NCI-H2227 (cell line): Measurements from ENCODE around the gene HOXA3.
A peak's percentile ranks its signal among the peaks of the same experiment; 100 is the strongest.

Experiments
- DNase-seq: peaks from one replicate; lab custom pipeline; 2025; ENCODE audit not compliant: unreplicated experiment; lab: John Stamatoyannopoulos, UW

Gene HOXA3

DNA sequence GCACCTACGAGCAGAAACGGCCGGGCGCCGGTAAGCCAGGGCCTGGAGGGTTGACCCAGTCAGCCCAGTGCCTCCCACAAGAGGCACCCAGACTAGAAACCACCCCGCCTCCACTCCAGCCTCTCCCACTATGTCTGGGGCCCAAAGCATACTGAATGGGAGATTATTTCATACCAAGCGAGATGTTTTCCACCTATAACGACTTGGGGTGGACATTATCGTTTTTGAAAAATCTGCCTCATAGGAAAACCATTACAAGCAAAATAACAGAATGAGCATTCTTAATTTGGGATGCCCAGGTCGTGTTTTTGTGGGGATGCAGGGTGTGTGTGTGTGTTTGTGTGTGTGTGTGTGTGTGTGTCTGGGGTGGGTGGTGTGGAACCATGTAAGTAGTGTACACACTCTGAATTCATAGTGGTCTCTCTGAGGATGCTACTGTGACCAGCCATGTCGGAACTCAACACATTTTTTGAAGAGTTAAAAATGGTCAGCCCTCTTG is 6.4 kb downstream of the HOXA3 start:
- DNase-seq, result no peak

DNA sequence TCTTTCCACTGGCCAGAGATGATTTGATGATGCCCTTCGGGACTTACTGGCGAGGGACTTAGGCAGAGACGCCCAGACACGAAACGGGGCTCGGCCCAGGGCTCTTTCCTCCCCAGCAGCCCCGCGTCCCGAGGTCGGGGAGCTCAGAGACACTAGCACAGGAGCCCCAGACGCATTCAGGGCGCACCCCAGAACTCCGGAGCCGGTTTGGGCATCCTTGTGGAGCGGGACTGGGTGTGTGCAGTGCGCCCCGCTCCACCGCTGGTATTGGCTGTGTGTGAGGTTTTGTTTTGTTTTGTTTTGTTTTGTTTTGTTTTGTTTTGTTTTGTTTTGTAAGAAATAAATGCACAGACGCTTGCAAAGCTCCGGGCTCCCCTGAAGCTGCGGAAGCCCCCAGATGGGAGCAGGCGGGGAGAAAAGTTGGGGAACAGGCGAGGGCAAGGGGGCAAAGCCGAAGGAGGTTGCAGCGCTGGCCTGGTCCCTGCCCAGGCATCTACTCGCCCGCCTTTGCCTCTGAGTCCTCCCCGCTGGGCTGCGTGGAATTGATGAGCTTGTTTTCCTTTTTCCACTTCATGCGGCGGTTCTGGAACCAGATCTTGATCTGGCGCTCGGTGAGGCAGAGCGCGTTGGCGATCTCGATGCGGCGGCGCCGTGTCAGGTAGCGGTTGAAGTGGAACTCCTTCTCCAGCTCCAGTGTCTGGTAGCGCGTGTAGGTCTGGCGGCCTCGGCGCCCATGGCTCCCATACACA is 7.0 kb downstream of the HOXA3 start:
- DNase-seq, result no peak

DNA sequence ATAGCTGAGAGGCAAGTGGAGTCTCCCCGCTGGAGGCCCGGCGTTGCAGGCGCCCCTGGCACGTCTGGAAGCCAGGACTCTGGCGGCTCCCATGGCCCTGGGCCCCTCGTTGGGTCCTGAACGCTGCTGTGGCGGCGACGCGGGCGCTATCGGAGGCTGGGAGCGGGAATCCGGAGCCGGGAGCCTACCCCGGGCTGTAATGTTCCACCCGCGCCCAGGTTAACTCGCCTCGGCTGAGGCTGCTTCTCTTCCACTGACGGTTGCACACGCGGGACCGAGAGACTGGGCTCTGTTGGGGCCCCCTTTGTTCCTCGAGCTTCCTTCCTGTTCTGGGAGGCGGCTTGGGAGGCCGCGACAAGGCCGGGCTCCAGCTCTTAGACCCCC is 7.6 kb downstream of the HOXA3 start:
- no peak for DNase-seq

DNA sequence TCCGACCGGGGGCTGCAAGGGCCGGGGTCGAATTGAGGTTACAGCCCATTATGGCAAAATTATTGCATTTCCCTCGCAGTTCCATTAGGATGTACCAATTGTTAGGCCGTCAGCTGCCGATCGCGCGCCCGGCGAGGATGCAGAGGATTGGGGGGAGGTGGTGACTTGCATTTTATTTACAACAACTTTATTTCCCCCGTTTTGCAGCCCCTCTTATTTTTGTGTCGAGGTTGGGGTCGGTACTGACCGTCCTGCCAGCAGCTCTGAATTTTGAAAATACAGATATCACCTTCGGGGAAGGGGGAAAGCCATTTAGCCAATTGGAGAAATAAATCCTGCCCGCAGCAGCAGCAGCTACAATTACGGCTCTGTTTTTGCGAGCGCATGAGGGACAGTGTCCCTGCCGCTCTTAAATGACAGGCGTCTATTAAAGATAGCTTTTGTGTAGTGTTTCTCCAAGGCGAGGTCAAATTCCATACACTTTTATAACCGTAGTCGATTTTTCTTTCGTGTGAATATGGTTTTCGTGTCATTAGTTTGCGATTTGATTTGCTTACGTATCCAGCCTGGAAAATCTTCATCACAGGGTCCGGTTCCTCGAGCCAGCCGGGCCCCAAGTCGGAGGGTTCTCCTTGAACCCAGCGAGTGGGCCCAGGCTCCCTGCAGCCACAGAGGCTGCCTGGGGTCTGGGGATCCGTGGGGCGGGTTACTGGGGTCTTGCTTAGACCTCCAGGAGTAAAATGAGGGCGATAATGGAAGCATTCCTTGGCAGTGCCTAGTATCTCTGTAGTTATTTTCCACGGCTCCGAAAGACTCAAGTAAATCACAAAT is 8.2 kb downstream of the HOXA3 start:
- no peak for DNase-seq

DNA sequence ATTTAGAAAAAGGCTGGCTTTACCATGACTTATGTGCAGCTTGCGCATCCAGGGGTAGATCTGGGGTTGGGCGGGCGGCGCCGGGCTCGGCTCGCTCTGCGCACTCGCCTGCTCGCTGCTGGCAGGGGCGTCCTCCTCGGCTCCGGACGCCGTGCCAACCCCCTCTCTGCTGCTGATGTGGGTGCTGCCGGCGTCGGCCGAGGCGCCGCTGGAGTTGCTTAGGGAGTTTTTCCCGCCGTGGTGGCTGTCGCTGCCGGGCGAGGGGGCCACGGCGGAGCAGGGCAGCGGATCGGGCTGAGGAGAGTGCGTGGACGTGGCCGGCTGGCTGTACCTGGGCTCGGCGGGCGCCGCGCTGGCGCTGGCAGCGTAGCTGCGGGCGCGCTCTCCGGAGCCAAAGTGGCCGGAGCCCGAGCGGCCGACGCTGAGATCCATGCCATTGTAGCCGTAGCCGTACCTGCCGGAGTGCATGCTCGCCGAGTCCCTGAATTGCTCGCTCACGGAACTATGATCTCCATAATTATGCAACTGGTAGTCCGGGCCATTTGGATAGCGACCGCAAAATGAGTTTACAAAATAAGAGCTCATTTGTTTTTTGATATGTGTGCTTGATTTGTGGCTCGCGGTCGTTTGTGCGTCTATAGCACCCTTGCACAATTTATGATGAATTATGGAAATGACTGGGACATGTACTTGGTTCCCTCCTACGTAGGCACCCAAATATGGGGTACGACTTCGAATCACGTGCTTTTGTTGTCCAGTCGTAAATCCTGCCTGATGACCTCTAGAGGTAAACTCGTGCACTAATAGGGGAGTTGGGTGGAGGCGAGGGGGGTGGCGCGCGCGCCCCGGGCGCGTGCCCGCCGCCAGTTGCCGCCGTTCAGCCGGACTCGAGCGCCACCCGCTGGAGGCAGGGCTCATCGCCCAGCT is 9.1 kb downstream of the HOXA3 start, which contains the start of gene HOXA5:
TSS of gene HOXA5 (minus strand) at position 659 of the 927 bp plus-strand sequence. CDS start at position 585, 74 bp downstream.
- DNase-seq, result peak; percentile 76

DNA sequence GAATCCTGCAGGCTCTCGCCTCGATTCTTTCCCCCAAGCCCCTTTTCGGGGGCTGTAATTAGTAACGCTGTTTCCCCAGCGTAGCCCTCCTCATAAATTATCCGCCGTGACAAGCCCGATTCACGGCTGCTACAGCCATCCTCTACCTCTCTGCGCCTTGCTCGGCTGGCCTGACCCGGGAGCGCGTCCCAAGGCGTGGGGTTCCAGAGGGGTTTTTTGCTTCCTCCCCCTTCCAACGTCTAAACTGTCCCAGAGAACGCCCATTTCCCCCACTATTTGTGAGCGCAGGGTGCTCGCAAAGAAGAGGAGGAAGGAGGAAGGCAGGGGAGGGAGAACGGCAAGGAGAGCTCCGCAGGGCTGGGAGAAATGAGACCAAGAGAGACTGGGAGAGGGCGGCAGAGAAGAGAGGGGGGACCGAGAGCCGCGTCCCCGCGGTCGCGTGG is 9.8 kb downstream of the HOXA3 start:
- DNase-seq, result no peak

DNA sequence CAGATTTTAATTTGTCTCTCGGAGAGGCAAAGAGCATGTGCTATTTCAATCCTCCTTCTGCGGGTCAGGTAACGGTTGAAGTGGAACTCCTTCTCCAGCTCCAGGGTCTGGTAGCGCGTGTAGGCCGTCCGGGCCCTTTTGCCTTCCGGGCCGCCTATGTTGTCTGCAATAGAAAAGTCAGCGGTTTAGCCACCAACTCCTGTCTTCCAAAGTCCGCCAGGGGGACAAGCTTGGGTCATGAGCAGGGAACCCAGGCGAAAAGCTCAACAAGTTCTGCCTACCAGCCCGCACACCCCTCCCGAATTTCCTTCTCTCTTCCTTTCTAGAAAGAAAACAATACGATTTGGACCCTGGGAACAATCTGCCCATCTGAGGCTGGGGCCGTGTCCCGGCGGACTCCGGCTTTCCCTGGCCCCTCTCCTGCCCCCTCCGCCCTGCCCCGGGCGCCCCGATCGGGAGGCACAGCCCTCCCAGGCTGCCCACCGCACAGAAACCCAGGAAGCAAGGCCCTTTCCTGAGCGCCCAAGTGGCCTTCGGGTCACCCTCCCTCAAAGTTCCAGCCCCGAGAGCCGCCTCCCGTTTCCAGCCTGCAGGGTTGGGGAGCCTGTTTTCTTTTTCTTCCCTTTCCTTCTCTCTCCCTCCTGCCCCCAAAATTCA is 10.3 kb downstream of the HOXA3 start:
- no peak for DNase-seq

DNA sequence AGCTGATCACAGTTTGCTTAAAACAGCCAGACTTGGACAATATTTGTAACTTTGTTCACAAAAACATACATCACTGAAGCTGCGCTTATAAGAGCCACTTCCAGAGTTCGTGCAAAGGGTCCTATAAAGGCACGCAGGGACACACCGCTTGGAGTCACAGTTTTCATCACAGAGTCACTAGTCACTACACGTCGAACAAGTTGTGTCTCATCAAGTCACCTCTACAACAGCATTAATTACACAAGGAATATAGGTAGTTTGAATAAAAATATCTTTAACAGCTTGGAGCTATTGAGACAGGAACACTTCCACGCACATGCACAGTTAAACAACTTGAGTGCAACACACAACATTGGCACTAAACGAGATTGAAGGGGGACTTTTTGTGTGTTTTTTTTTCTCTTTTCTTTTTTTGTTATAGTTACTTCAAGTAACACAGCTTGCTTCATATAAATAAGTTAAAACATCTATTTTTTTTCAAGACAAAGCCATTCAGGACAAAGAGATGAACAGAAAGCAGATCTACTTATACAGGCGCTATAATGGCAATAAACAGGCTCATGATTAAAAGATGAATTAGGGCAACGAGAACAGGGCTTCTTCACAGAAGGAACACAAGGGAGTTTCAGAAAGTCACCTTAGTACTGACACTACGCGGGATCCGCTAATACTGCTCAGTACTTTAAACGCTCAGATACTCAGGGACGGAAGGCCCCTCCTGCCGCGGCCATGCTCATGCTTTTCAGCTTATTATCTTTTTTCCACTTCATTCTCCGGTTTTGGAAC is 11.1 kb downstream of the HOXA3 start:
- DNase-seq, result no peak

DNA sequence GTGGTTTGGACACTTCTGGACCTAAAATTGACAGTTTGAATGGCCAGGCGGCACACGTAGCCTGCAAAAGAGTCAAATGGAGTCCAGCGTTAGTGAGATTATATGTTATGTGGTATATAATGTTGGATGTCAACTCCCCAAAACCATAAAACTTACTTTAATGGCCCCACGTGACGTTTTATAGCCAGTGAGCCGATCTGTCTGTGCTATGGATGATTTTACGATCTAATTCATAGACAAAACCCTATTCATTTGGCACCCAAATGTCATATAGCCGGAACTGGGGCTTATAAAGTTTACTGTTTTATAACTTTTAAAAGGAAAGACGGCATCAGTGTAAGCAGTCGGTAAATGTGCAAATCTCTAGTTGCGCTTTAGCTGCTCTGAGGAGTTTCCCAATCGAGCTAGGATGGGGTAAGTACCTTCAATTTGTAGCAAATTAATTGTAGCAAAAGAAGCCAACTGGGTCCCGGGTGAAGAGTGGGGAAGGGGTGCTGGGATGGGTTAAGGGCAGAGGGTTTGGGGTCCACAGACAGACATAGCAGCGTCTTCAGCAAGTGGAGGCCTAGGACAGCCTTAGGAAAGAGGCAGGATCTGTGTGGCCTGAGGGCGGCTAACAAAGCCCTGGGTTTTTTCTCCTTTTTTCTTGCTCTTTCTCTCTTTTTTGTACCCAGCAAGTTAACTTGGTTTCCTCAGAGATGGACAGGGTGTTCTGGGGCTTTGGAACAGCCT is 12.1 kb downstream of the HOXA3 start:
- no peak for DNase-seq

DNA sequence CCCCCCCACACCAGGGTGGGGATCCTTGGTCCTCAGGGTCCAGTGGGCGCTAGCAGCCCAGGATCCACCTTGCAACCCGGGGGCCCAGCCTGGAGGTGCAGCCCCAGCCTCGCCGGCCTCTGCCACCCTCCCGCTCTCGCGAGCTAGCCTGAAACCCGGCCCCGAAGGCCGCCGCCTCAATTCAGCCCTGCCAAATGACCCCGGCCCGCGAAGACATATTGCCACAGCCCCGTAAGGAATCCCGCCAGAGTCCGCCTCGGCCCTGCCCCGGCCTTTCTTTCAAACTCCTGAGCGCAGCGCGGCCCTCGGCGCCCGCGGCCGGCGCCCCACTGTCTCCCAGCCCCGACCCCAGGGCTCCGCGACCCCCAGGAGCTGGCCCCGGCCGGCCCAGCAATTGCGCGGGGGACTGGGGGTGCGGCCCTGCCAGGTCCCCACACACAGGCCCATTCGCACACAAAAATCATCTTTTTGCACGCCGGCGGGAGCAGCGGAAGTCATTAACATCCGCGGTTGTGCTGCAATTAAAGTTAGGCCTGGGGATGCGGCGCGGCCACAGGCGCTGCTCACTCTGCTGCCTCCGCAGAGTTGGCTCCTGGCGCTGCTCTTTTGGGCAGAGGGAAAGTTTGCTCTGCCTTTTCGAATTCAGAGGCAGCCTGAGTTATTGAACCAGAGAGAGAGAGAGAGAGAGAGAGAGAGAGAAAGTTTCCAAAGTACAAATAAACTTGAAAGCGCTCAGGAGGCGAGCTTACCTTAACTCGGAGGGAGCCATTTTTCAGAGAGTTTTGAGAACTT is 12.9 kb downstream of the HOXA3 start:
- no peak for DNase-seq

DNA sequence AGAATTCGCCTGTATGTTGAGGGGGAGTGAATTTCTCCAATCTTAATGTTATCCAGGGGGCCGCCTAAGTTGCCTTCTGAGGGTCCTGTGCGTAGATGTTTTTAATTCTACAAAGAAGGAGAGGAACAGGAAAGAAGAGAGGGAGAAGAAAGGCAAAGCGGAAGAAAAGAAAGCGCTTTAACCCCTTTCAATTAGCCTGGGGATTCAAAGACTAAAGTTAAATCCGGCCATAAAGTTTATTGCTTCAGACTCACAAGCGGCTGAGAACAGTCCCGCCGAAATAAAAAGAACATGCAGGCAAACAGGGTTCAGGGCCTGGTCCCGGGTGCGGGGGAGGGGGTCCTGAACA is 13.4 kb downstream of the HOXA3 start:
- DNase-seq, result no peak

DNA sequence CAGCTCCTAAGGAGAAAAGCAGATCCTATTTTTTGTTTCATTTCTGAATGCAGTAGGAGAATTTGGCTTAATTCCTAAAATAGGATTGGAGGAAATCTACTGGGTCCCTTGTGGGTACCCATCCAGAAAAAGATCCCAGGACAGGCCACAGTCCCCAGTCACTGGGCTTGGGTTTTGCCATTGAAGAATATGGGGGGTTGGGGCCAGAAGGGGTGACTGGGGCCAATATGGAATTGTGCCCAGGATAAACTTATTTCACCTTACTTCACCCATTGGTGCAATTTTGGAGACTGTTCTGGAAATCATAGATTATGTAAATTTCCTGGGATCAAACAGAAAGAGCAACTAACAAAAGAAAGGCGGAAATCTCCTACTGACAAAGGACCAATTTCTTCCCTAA is 13.9 kb downstream of the HOXA3 start:
- DNase-seq, result no peak

DNA sequence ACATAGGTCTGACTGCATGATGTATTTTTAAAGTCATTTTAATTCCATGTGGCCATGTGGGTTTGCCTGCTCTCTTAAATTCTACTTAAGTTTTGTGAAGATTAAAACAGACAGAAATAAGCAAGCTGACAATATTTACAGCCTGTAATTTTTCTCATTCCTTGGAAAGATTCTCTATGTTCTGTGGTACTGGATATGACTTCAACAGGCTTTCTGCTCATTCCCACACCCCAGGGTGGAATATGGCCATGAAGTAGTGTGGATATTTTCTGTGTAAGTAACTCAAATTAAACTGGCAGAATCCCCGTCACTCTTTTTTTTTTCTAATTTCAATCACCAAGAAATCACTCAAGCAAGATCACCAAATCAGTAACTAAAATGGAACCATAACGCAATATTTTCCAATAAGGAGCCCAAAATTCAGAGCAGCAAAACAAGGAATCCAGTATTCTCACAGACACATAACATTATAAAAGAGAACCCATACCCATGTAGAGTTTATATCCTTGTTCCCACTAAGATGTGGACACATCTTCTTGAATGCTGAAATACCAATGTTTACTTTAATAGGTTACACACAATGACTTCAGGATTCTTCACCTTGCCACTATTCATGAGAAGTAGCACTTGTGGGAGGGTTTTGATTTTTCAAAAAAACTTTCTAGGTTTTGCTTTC is 14.6 kb downstream of the HOXA3 start:
- no peak for DNase-seq

DNA sequence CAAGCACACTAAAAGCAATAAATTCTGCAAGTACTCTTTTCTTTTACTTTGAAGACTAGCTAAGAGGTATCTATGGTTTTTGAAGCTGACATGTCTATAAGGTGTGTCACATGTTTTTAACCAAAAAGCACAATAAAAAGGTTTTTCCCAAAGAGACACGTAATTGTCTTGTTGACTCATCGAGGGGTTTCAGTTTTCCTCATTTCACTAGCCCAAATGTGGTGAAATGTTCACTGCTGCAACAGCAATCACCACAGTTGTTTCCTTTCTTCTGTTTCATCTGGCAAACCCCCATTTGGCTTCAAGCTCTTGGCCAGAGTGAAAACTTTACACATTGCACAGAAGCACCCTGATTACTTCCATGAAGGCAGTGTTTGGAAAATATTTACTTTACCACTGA is 18.0 kb downstream of the HOXA3 start:
- DNase-seq, result no peak

DNA sequence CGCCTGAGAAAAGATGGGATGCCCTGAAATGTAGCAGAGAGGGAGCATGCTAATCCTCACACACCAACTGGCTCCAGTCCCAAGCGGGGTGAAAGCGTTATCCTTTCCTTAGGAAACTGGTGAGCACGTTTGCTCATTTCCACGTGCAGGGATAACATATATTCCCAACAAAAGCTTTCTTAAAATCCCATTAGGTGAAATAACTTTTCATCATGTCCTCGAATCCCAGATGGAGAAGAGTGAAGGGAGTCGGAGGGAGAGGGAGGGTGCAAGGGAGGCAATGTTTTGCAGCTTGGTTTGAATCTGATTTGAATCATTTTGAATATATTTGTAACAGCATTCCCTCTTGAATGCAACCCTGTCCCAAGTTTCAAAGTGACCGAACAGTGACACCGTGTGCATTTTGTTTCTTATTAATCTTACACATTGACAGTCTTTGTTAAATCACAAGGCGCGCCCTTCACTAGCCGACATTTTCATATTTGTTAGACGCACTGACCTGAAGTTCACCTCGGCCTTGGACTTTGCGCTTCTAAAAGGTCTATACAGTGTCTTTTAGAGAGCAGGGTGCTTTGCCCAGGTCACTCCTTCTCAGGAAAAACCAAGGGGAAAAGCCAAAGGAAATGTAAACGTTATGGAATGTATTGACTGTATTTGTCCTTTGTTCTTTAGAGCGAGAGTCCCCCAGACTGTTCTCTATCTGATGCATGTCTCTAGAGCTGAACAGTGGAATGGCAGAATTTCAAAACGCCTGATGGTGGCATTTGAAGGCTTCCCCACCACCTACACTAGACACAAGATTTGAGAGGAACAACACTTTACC is 18.8 kb downstream of the HOXA3 start:
- DNase-seq, result no peak

DNA sequence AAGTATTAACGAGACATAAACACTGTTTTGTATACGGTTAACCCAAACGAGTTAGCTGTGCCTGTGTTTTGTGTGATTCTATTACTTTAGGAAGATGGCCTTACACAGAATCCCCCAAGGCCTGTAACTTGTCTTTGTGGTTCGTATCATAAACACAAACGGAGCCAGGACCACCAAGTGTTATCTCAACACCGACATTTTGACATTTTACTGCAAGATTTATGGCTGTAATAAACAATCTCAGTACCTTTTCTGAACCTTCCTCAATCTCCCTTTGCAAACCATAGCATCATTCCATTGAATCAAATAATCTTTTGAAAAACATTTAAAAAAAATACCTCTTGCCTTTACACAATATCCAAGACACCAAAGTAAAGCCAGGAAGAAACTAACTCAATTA is 19.4 kb downstream of the HOXA3 start:
- no peak for DNase-seq

DNA sequence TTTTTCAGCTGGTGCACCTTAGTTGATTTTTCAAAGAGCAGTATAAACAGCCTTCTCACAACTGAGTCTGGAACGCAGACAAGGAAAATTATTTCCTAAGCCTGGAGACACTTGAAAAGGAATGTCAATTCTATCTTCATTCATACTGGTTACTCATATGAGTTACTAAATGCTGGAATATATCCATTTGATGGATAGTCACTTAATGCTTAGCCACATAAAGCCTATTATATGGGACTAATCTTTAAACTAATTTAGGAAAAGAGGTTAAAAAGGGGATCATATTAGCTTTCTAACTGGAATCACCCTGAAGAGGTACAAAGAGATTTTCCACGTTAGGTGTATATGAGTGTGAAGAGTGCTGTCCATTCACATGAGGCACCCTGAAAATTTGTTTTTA is 20.2 kb downstream of the HOXA3 start:
- no peak for DNase-seq
